ENCODE data around the gene CDC16. TPM values are rescaled to one million over a fixed set of nuclear protein-coding genes. Genes with fewer than 3 reads are reported as not detected.
A peak's percentile ranks its signal among the peaks of the same experiment; 100 is the strongest.

The CDC16 gene
- total and polyA plus RNA-seq, 9 of the 15 experiments (the other 6 are each of a cell fraction or from before 2014, with no cell fraction given): 23.2 to 102 (median 51.6) TPM

DNA sequence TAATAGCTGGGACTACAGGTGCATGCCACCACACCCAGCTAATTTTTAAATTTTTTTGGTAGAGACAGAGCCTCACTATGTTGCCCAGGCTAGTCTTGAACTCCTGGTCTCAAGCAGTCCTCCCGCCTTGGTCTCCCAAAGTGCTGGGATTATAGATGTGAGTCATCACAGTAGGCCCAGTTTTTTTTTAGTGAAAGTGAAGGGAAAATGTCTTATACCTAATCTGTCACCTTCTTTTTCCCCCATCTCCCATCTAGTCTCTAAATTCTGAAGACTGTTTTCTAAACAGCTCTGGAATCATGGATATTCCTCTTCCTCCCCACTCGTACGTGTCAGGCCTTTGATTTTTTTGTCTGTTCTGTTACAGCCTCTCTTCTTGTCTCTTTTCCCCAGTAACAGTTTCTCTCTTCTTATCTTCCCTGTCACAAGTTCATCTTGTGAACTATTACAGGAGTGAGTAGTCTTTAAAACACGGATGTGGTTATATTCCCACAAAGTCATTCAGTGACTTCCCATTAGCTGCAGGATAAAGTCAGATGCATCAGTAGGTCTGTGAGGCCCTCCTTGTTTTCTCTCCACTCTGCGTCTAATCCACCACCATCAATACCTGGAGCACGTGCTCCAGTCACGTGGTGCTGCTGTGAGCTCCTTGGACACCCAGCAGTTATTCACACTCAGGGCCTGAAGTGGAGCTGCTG, 2.9 kb downstream of the CDC16 start (continued):
- TF ChIP-seq VEZF1 (CRISPR knock-in tag; IDR thresholded peaks at IDR 0.05): 0 out of 2 replicates have a peak, but pooled peaks have one; percentile 23
- TF ChIP-seq CREB1 (IDR thresholded peaks at IDR 0.05): no peak
- 0 out of 2 replicates have a peak, but pooled peaks have one; percentile 18 for TF ChIP-seq CREB1 (CRISPR knock-in tag; IDR thresholded peaks at IDR 0.05)
- TF ChIP-seq, protein P1, sequence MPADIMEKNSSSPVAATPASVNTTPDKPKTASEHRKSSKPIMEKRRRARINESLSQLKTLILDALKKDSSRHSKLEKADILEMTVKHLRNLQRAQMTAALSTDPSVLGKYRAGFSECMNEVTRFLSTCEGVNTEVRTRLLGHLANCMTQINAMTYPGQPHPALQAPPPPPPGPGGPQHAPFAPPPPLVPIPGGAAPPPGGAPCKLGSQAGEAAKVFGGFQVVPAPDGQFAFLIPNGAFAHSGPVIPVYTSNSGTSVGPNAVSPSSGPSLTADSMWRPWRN (IDR thresholded peaks at IDR 0.05; ENCODE audit: low read depth): peak; percentile 18; the same call in 1 of the 2 replicates
- TF ChIP-seq PHF8 (IDR thresholded peaks at IDR 0.05; ENCODE audit: borderline replicate concordance, low read length): no peak
- no peak for TF ChIP-seq PHF21A (IDR thresholded peaks at IDR 0.05; ENCODE audit: borderline replicate concordance, low read depth)
- no peak for TF ChIP-seq HBP1 (CRISPR knock-in tag; IDR thresholded peaks at IDR 0.05)
- TF ChIP-seq CXXC5 (CRISPR knock-in tag; IDR thresholded peaks at IDR 0.05): peak; percentile 57
- TF ChIP-seq FOXK2 (conservative IDR thresholded peaks at IDR 0.05 in 1 of 2, IDR thresholded peaks at IDR 0.05 in 1 of 2; ENCODE audit: low read depth in 2 of 2): peak; percentile 63 to 68
- TF ChIP-seq ILK (tag; IDR thresholded peaks at IDR 0.05; ENCODE audit: borderline replicate concordance, low read depth): no peak
- TF ChIP-seq STAT5A (IDR thresholded peaks at IDR 0.05; ENCODE audit: borderline replicate concordance, low read length): no peak
- TF ChIP-seq CBFA2T3 (IDR thresholded peaks at IDR 0.05): peak; percentile 82
- peak; percentile 80 for TF ChIP-seq SMARCA4 (IDR thresholded peaks at IDR 0.05)
- peak; percentile 90 for TF ChIP-seq RAD51 (IDR thresholded peaks at IDR 0.05; ENCODE audit: borderline replicate concordance, low read depth)
- TF ChIP-seq, protein P2, sequence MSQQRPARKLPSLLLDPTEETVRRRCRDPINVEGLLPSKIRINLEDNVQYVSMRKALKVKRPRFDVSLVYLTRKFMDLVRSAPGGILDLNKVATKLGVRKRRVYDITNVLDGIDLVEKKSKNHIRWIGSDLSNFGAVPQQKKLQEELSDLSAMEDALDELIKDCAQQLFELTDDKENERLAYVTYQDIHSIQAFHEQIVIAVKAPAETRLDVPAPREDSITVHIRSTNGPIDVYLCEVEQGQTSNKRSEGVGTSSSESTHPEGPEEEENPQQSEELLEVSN (IDR thresholded peaks at IDR 0.05; ENCODE audit: borderline replicate concordance in 1 of 2, extremely low read depth in 1 of 2, insufficient read depth in 1 of 2, insufficient read length in 1 of 2, low read depth in 1 of 2, low read length in 1 of 2, poor library complexity in 1 of 2, severe bottlenecking in 1 of 2): peak in 1 of 2 experiments; percentile 42
- peak; percentile 39; the same call in 1 of the 2 replicates for TF ChIP-seq JUND (IDR thresholded peaks at IDR 0.05; ENCODE audit: borderline replicate concordance, low read depth, low read length)
- peak; percentile 18; the same call in 1 of the 3 replicates for TF ChIP-seq JUND (tag; IDR thresholded peaks at IDR 0.05; ENCODE audit: borderline replicate concordance, low read depth, low read length)
- TF ChIP-seq, protein P3, sequence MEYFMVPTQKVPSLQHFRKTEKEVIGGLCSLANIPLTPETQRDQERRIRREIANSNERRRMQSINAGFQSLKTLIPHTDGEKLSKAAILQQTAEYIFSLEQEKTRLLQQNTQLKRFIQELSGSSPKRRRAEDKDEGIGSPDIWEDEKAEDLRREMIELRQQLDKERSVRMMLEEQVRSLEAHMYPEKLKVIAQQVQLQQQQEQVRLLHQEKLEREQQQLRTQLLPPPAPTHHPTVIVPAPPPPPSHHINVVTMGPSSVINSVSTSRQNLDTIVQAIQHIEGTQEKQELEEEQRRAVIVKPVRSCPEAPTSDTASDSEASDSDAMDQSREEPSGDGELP (CRISPR knock-in tag; IDR thresholded peaks at IDR 0.05; ENCODE audit: borderline replicate concordance): peak; percentile 53; the same call in 1 of the 2 replicates
- no peak for TF ChIP-seq ZNF133 (CRISPR knock-in tag; IDR thresholded peaks at IDR 0.05)
- peak; percentile 35; the same call in 1 of the 2 replicates for TF ChIP-seq LCOR (CRISPR knock-in tag; IDR thresholded peaks at IDR 0.05)
- peak; percentile 85 for TF ChIP-seq MYC (IDR thresholded peaks at IDR 0.05; ENCODE audit: low read depth, low read length)
- 0 out of 2 replicates have a peak, but pooled peaks have one; percentile 36 for TF ChIP-seq MYC (CRISPR knock-in tag; IDR thresholded peaks at IDR 0.05; ENCODE audit: borderline replicate concordance, low read depth)
